ENCODE results near the gene EVX1.

Gene EVX1

GRCh38 chr7:27242555-27243339 lies at the start of gene EVX1:
Gene EVX1 (plus strand): TSS chr7:27242802. CDS start chr7:27243031, 229 bp downstream.
- no peak for DNase-seq

- no peak for DNase-seq
Measured at GRCh38 chr7:27193335-27194001, 49.1 kb upstream of the EVX1 start.

- DNase-seq: no peak
Measured at GRCh38 chr7:27194002-27194352, 48.6 kb upstream of the EVX1 start.

- DNase-seq: no peak
Measured at GRCh38 chr7:27194686-27195379, 47.8 kb upstream of the EVX1 start.

- DNase-seq: peak in 51 of 58 donors; percentile 2 to 83 (median 39)
Measured at GRCh38 chr7:27196287-27196767, 46.3 kb upstream of the EVX1 start.

- DNase-seq: no peak
Measured at GRCh38 chr7:27197137-27198042, 45.2 kb upstream of the EVX1 start.

- no peak for DNase-seq
Measured at GRCh38 chr7:27198138-27198841, 44.3 kb upstream of the EVX1 start.

- DNase-seq: no peak
Measured at GRCh38 chr7:27198871-27199801, 43.5 kb upstream of the EVX1 start.

GRCh38 chr7:27199849-27200760 lies 42.5 kb upstream of the EVX1 start, which contains the start of gene HOXA13:
Gene HOXA13 (minus strand): TSS chr7:27200091. CDS start chr7:27200077, 14 bp downstream.
- no peak for DNase-seq

GRCh38 chr7:27200761-27201579 lies 41.6 kb upstream of the EVX1 start:
- DNase-seq: peak in 1 of 58 donors; percentile 14

- no peak for DNase-seq
Measured at GRCh38 chr7:27201580-27202017, 41.0 kb upstream of the EVX1 start.

GRCh38 chr7:27202018-27202861 lies 40.4 kb upstream of the EVX1 start:
- DNase-seq: no peak

GRCh38 chr7:27202862-27203134 lies 39.8 kb upstream of the EVX1 start:
- DNase-seq: no peak

- DNase-seq: no peak
Measured at GRCh38 chr7:27203365-27203953, 39.1 kb upstream of the EVX1 start.

GRCh38 chr7:27203964-27204594 lies 38.5 kb upstream of the EVX1 start:
- no peak for DNase-seq
